Body of pancreas (tissue), 4 donors: ENCODE measurements around the gene CNNM3. TPM values are rescaled to one million over a fixed set of nuclear protein-coding genes. Genes with fewer than 3 reads are reported as not detected.

ENCODE experiments used
- ATAC-seq: fragments of 150-250 bp; one replicate; pipeline ENCODE4 v1.9.1; 2016
- DNase-seq, 4 donors: peaks; one replicate each; pipeline ENCODE4 v3.0.0-alpha.2; 2019
- H3K27ac ChIP-seq, 4 donors: fragments of 200-600 bp; sonication (generic); 1 replicate in 3 of 4; 2 replicates in 1 of 4; pipeline versions ENCODE4 v1.5.1 to v1.6.1; 2016 to 2019; ENCODE audit warnings: mild to moderate bottlenecking in 1 of 4, mixed read lengths in 1 of 4, moderate library complexity in 1 of 4
- H3K27me3 ChIP-seq, 2 donors: fragments of 200-600 bp; sonication (generic); one replicate each; pipeline ENCODE4 v1.6.0; 2016; ENCODE audit warnings: mild to moderate bottlenecking in 1 of 2
- H3K36me3 ChIP-seq, 2 donors: fragments of 200-600 bp; sonication (generic); replicated peaks in 1 of 2; 2 replicates each; pipeline ENCODE4 v1.5.1; 2016; ENCODE audit warnings: low read depth in 2 of 2; ENCODE audit not compliant: insufficient read depth in 1 of 2
- H3K4me1 ChIP-seq: fragments of 200-600 bp; sonication (generic); one replicate; pipeline ENCODE4 v1.6.0; 2016
- H3K4me3 ChIP-seq, 2 donors: fragments of 200-600 bp; sonication (generic); 1 replicate in 1 of 2; 2 replicates in 1 of 2; pipeline ENCODE4 v1.5.1; 2016 to 2019
- H3K9me3 ChIP-seq, 3 donors: fragments of 200-600 bp; sonication (generic); 1 replicate in 2 of 3; 2 replicates in 1 of 3; pipeline ENCODE4 v1.5.1; 2016
- POLR2A ChIP-seq, 3 donors: fragments of 450-650 bp; IDR thresholded peaks; one replicate each; pipeline ENCODE4 v1.6.1; 2016; ENCODE audit warnings: antibody characterized with exemption in 3 of 3, mild to moderate bottlenecking in 2 of 3
- WGBS, 2 donors: methylation state at CpG; one replicate each; pipeline ENCODE4 v1.1.5; 2017; 5-methylcytosine and 5-hydroxymethylcytosine counted together
- intact Hi-C: fragments of 100-400 bp; cut with DNase I; formaldehyde crosslinking; loops from one replicate; pipeline ENCODE4 v1.15.1; 2023
- total RNA-seq, 2 donors: library from RNA; depleted of rRNA; stranded (reverse); fragments of >200 nt; gene quantifications; one replicate each; pipeline ENCODE4 v1.1.0, GENCODE V29; 2016
- TF ChIP-seq, protein P1 (sequence below), 7 experiments: fragments of 450-650 bp in 4 of 7; fragments of 200-600 bp in 3 of 7; sonication (generic) in 3 of 7; IDR thresholded peaks; one replicate each; pipeline ENCODE4 v1.5.1; 2016 to 2019; ENCODE audit warnings: antibody characterized with exemption in 7 of 7

Gene CNNM3
- total RNA-seq, 2 donors from 2014 or later = 18.2 to 57.7 TPM

DNA sequence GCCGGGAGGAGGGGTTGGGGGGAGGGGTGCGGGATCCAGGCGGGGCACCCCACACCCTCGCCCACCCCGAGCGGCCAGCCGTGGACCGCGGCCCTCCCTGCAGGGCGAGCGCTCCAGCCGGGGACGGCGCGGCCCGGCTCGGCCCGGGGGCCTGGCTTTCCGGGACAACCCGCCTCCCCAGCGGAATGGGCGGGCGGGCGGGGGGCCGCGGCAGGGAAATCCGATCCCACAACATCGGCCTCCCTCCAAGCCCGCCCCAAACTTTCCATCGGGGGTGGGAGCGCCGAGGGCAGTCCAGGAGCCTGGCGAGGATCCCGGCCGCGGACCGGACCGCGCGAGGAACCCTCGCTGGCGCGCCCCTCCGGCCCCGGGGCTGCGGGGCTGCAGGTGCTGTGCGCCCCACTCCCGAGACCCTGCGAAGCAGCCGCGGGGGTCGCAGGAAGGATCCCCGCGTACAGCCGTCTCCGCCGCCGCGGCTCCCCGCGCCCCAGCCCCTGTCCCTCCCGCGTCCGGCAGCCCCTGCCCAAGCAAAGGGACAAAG is 53.3 kb downstream of the CNNM3 start:
- intact Hi-C loops = no loop called here
- TF ChIP-seq POLR2A (IDR thresholded peaks at IDR 0.05) = no peak
- TF ChIP-seq, protein P1, sequence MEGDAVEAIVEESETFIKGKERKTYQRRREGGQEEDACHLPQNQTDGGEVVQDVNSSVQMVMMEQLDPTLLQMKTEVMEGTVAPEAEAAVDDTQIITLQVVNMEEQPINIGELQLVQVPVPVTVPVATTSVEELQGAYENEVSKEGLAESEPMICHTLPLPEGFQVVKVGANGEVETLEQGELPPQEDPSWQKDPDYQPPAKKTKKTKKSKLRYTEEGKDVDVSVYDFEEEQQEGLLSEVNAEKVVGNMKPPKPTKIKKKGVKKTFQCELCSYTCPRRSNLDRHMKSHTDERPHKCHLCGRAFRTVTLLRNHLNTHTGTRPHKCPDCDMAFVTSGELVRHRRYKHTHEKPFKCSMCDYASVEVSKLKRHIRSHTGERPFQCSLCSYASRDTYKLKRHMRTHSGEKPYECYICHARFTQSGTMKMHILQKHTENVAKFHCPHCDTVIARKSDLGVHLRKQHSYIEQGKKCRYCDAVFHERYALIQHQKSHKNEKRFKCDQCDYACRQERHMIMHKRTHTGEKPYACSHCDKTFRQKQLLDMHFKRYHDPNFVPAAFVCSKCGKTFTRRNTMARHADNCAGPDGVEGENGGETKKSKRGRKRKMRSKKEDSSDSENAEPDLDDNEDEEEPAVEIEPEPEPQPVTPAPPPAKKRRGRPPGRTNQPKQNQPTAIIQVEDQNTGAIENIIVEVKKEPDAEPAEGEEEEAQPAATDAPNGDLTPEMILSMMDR (IDR thresholded peaks at IDR 0.05) = peak in 2 of 7 experiments; percentile 5 to 6

DNA sequence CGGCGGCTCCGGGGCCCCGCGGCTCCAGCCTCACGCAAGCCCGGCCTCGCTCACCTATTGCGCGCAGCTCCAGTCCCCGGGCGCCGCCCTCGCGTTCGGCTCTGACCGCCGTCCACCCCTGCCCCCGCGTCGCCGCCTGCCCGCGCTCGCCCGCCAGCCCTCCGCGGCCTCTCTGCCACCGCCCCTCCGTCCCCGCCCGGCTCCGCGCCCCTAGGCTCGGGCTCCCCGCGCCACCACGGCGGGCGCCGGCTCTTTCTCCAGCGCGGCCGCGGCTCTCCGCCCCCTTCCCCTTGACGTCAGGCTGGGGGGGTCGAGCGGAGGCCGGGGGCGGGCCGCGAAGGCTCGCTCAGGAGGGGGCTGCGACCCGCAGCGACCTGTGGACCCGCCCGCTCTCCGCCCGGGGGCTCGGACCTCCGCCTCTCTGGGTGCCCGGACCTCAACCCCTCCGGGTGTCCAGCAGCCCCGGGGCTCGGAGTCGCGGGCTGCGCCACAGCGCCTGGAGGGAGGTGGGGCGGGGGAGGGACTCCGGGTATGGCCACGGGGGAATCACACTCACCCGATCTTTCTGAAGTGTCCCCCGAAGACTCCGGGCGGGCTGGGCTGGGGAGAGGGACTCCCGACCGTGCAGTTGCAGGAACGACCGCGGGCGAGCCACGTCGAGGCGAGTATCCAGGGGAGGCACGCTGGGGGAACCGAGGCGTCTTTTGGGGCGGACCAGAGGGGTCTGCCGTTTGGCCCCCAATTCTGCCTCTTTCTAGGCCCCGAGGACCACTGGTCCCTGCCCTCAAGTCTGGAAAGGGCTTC is 54.0 kb downstream of the CNNM3 start, which contains the start of gene SEMA4C:
Gene SEMA4C (minus strand): TSS at position 259 of the 804 bp plus-strand sequence. CDS start 2,194 bp downstream, outside the sequence.
- peak; percentile 19 to 42 (median 39) for TF ChIP-seq POLR2A (IDR thresholded peaks at IDR 0.05)
- TF ChIP-seq, protein P1 (IDR thresholded peaks at IDR 0.05) = no peak
- H3K27ac ChIP-seq = peak within 1 kb of the TSS; percentile 76 to 95 (median 82)
- no peaks in the 10 kb centered on the region for H3K9me3 ChIP-seq
- peak; percentile 58 to 69 (median 64) for DNase-seq
- H3K4me3 ChIP-seq = peak within 1 kb of the TSS; percentile 90 to 91
- H3K36me3 ChIP-seq = peaks cover 0 to 2% of the 10 kb centered on the region in 2 donors
- ATAC-seq = peak; percentile 47
- 2% methylated on average over 72 of the region's 93 CpGs; no CpG with 5 or more reads in 1 of the 2 donors for WGBS, 2 donors
- intact Hi-C loops = no loop called here
- H3K27me3 ChIP-seq = no peaks in the 10 kb centered on the region
- H3K4me1 ChIP-seq = peaks cover 61% of the 10 kb centered on the region

More for the DNA sequence above, 53.3 kb downstream of the CNNM3 start:
- WGBS, 2 donors = 0% methylated on average over 50 of the region's 64 CpGs; no CpG with 5 or more reads in 1 of the 2 donors
- Histone ChIP-seq H3K27ac (peak overlapping the region; percentile 76 to 95 (median 82)), H3K4me1 (peaks cover 54% of the 10 kb centered on the region), H3K9me3 (no peaks in the 10 kb centered on the region), H3K36me3 (peaks cover 0 to 6% of the 10 kb centered on the region in 2 donors), H3K4me3 (peak overlapping the region; percentile 90 to 91), H3K27me3 (no peaks in the 10 kb centered on the region)
- ATAC-seq (peak; percentile 66), DNase-seq (peak; percentile 71 to 85 (median 85))

DNA sequence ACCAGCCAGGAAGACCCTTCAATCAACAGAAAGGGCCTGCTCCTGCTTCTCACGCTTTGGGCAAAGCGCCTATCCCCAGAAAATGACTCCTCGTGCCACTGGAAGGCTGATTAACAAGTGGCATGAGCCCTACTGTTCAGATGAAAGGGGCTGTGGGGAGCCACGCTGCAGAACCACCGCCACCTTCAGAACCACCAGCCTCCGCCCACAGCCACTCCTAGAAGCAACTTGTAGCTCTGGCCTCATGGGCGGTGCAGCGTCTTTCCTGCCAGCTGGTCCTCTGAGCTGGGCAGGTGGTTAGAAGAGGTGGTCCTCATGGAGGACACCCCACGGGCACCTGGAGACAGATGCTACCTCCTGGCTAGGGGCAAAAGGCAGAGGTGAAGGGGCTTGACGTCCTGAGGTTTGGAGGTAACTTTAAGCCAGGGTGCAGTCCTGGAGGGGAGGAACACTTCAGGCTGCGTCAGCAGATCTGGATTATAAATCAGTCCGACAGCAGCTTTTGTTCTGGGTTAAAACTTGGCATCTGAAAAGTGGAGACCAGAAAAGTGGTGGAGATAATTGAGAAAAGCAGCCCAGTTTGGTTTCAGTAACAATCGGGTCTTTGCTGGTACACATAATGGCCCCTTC is 54.7 kb downstream of the CNNM3 start:
- TF ChIP-seq, protein P1 (IDR thresholded peaks at IDR 0.05) = no peak
- no peak for TF ChIP-seq POLR2A (IDR thresholded peaks at IDR 0.05)
- peak overlapping the region; percentile 90 to 91 for H3K4me3 ChIP-seq
- H3K27me3 ChIP-seq = no peaks in the 10 kb centered on the region
- WGBS, 2 donors = 33 to 63% methylated on average over 3 to 13 of the region's 13 CpGs
- H3K27ac ChIP-seq = peak overlapping the region; percentile 76 to 95 (median 82)
- H3K4me1 ChIP-seq = peaks cover 62% of the 10 kb centered on the region
- intact Hi-C loops = no loop called here
- H3K36me3 ChIP-seq = no peaks in the 10 kb centered on the region
- ATAC-seq = no peak
- peak in 3 of 4 donors; percentile 34 to 63 (median 54) for DNase-seq
- H3K9me3 ChIP-seq = no peaks in the 10 kb centered on the region

DNA sequence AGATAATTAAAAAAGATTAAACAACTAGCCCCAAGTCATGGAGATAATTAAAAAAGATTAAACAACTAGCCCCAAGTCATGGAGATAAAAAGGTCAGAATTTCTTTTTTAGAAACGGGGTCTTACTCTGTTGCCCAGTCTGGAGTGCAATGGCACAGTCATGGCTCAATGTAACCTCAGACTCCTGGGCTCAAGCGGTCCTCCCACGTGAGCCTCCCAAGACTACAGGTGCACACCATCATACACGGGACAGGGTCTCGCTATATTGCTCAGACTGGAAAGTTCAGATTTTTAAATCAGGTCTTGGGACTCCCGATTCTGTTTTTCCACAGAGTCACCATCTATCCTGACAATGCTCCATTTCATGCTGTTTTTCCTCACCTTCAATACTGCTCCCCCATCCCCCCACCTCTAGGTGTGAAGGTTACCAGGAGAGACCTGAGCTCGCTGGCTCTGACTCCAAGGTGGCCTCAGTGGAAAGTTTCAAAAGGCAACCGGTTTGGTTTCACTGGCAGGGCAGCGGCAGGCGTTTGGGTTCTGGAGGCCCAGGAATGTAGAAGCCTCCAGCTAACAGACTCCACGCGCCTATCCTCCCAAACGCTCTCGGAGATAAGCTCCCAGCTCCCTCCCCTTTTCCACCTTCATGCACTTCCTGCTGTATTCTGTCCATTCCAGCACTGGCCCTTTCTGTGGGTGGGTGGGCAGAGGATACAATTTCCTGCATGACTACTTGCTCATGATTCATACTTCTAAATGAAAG is 56.7 kb downstream of the CNNM3 start:
- Histone ChIP-seq H3K4me3 (no peak overlapping the region), H3K36me3 (no peaks in the 10 kb centered on the region), H3K27ac (peak overlapping the region in 2 of 4 donors; percentile 60 to 79), H3K9me3 (no peaks in the 10 kb centered on the region), H3K27me3 (no peaks in the 10 kb centered on the region), H3K4me1 (peaks cover 42% of the 10 kb centered on the region)
- intact Hi-C loops = no loop called here
- TF ChIP-seq, protein P1 (IDR thresholded peaks at IDR 0.05) = no peak
- no peak for TF ChIP-seq POLR2A (IDR thresholded peaks at IDR 0.05)
- WGBS, 2 donors = 61% methylated on average over 12 to 14 of the region's 14 CpGs
- ATAC-seq = no peak
- DNase-seq = peak in 2 of 4 donors; percentile 17 to 38
